Measurements from ENCODE around the gene BMPR1A. TPM values are rescaled to one million over a fixed set of nuclear protein-coding genes. Genes with fewer than 3 reads are reported as not detected.

Gene BMPR1A
- total and polyA plus RNA-seq, 7 experiments from 2014 or later, result 2.1 to 11.3 (median 5.6) TPM

GRCh38 chr10:86813101-86813500 lies 56.7 kb downstream of the BMPR1A start:
- H3K9me3 ChIP-seq (ENCODE audit: control insufficient read depth in 2 of 3, low read length in 3 of 3), result no peaks in the 10 kb centered on the region
- Mint-ChIP-seq H3K27ac (no peak overlapping the region), H3K36me3 (peaks cover 0 to 9% (median 4%) of the 10 kb centered on the region in 5 donors), H3K4me3 (no peak overlapping the region), H3K27me3 (peaks cover 0 to 6% (median 0%) of the 10 kb centered on the region in 5 donors), H3K4me1 (peaks cover 0 to 4% (median 0%) of the 10 kb centered on the region in 7 donors), H3K9me3 (peaks cover 0 to 3% (median 0%) of the 10 kb centered on the region in 11 donors)
- intact Hi-C loops (cut with micrococcal nuclease), result no loop called here
- H3K4me1 ChIP-seq (ENCODE audit: control insufficient read depth in 2 of 2, insufficient read depth in 2 of 2, low read length in 2 of 2), result no peaks in the 10 kb centered on the region
- POLR2A ChIA-PET, result no interaction called here
- no peak overlapping the region for H3K27ac ChIP-seq (ENCODE audit: low read depth, low read length)
- no peak overlapping the region for H3K4me3 ChIP-seq (ENCODE audit: low read length)
- no peak for DNase-seq
- CTCF ChIA-PET, result no interaction called here
- no peak for ATAC-seq
- no peaks in the 10 kb centered on the region for H3K27me3 ChIP-seq (ENCODE audit: control insufficient read depth in 2 of 2, insufficient read depth in 2 of 2, low read length in 2 of 2)
- H3K36me3 ChIP-seq (ENCODE audit: control insufficient read depth in 2 of 3, insufficient read depth in 3 of 3, low read length in 3 of 3), result no peaks in the 10 kb centered on the region

GRCh38 chr10:86813982-86814381 lies 57.6 kb downstream of the BMPR1A start:
- DNase-seq (no peak), ATAC-seq (no peak)
- Histone ChIP-seq H3K9me3 (ENCODE audit: control insufficient read depth in 2 of 3, low read length in 3 of 3) (no peaks in the 10 kb centered on the region), H3K4me1 (ENCODE audit: control insufficient read depth in 2 of 2, insufficient read depth in 2 of 2, low read length in 2 of 2) (no peaks in the 10 kb centered on the region), H3K36me3 (ENCODE audit: control insufficient read depth in 2 of 3, insufficient read depth in 3 of 3, low read length in 3 of 3) (no peaks in the 10 kb centered on the region), H3K27me3 (ENCODE audit: control insufficient read depth in 2 of 2, insufficient read depth in 2 of 2, low read length in 2 of 2) (no peaks in the 10 kb centered on the region), H3K4me3 (ENCODE audit: low read length) (no peak overlapping the region), H3K27ac (ENCODE audit: low read depth, low read length) (no peak overlapping the region)
- H3K27ac Mint-ChIP-seq, result no peak overlapping the region
- peaks cover 0 to 4% (median 0%) of the 10 kb centered on the region in 7 donors for H3K4me1 Mint-ChIP-seq
- ChIA-PET CTCF (no interaction called here), POLR2A (no interaction called here)
- intact Hi-C loops (cut with micrococcal nuclease), result no loop called here
- peaks cover 0 to 3% (median 0%) of the 10 kb centered on the region in 11 donors for H3K9me3 Mint-ChIP-seq
- H3K36me3 Mint-ChIP-seq, result peaks cover 0 to 9% (median 4%) of the 10 kb centered on the region in 5 donors
- peaks cover 0 to 6% (median 0%) of the 10 kb centered on the region in 5 donors for H3K27me3 Mint-ChIP-seq
- no peak overlapping the region for H3K4me3 Mint-ChIP-seq

- peaks cover 0 to 4% (median 0%) of the 10 kb centered on the region in 7 donors for H3K4me1 Mint-ChIP-seq
- intact Hi-C loops (cut with micrococcal nuclease), result no loop called here
- H3K9me3 ChIP-seq (ENCODE audit: control insufficient read depth in 2 of 3, low read length in 3 of 3), result no peaks in the 10 kb centered on the region
- no peak overlapping the region for H3K4me3 Mint-ChIP-seq
- H3K36me3 Mint-ChIP-seq, result peaks cover 0 to 9% (median 4%) of the 10 kb centered on the region in 5 donors
- no peak overlapping the region for H3K27ac Mint-ChIP-seq
- H3K36me3 ChIP-seq (ENCODE audit: control insufficient read depth in 2 of 3, insufficient read depth in 3 of 3, low read length in 3 of 3), result no peaks in the 10 kb centered on the region
- ChIA-PET CTCF (no interaction called here), POLR2A (no interaction called here)
- ATAC-seq, result no peak
- peaks cover 0 to 6% (median 0%) of the 10 kb centered on the region in 5 donors for H3K27me3 Mint-ChIP-seq
- no peaks in the 10 kb centered on the region for H3K27me3 ChIP-seq (ENCODE audit: control insufficient read depth in 2 of 2, insufficient read depth in 2 of 2, low read length in 2 of 2)
- DNase-seq, result no peak
- H3K9me3 Mint-ChIP-seq, result peaks cover 0 to 3% (median 0%) of the 10 kb centered on the region in 11 donors
- no peak overlapping the region for H3K27ac ChIP-seq (ENCODE audit: low read depth, low read length)
- no peak overlapping the region for H3K4me3 ChIP-seq (ENCODE audit: low read length)
- H3K4me1 ChIP-seq (ENCODE audit: control insufficient read depth in 2 of 2, insufficient read depth in 2 of 2, low read length in 2 of 2), result no peaks in the 10 kb centered on the region
These were observed 58.7 kb downstream of the BMPR1A start for GRCh38 chr10:86815035-86815617.

- no peak for DNase-seq
- Histone ChIP-seq H3K27ac (ENCODE audit: low read depth, low read length) (no peak overlapping the region), H3K27me3 (ENCODE audit: control insufficient read depth in 2 of 2, insufficient read depth in 2 of 2, low read length in 2 of 2) (no peaks in the 10 kb centered on the region), H3K4me3 (ENCODE audit: low read length) (no peak overlapping the region), H3K36me3 (ENCODE audit: control insufficient read depth in 2 of 3, insufficient read depth in 3 of 3, low read length in 3 of 3) (no peaks in the 10 kb centered on the region), H3K9me3 (ENCODE audit: control insufficient read depth in 2 of 3, low read length in 3 of 3) (no peaks in the 10 kb centered on the region), H3K4me1 (ENCODE audit: control insufficient read depth in 2 of 2, insufficient read depth in 2 of 2, low read length in 2 of 2) (no peaks in the 10 kb centered on the region)
- intact Hi-C loops (cut with micrococcal nuclease), result no loop called here
- POLR2A ChIA-PET, result no interaction called here
- Mint-ChIP-seq H3K4me3 (no peak overlapping the region), H3K27ac (no peak overlapping the region), H3K36me3 (peaks cover 0 to 13% (median 4%) of the 10 kb centered on the region in 5 donors), H3K27me3 (peaks cover 0 to 6% (median 0%) of the 10 kb centered on the region in 5 donors), H3K4me1 (peaks cover 0 to 8% (median 0%) of the 10 kb centered on the region in 7 donors), H3K9me3 (peaks cover 0 to 3% (median 0%) of the 10 kb centered on the region in 11 donors)
- no peak for ATAC-seq
- CTCF ChIA-PET, result no interaction called here
These were observed 59.2 kb downstream of the BMPR1A start for GRCh38 chr10:86815640-86816039.

- H3K4me1 Mint-ChIP-seq, result peaks cover 0 to 6% (median 0%) of the 10 kb centered on the region in 7 donors
- H3K27me3 ChIP-seq (ENCODE audit: control insufficient read depth in 2 of 2, insufficient read depth in 2 of 2, low read length in 2 of 2), result no peaks in the 10 kb centered on the region
- DNase-seq (no peak), ATAC-seq (no peak)
- peaks cover 0 to 8% (median 0%) of the 10 kb centered on the region in 5 donors for H3K36me3 Mint-ChIP-seq
- H3K27me3 Mint-ChIP-seq, result peaks cover 0 to 4% (median 0%) of the 10 kb centered on the region in 5 donors
- H3K4me3 ChIP-seq (ENCODE audit: low read length), result no peak overlapping the region
- no peaks in the 10 kb centered on the region for H3K4me1 ChIP-seq (ENCODE audit: control insufficient read depth in 2 of 2, insufficient read depth in 2 of 2, low read length in 2 of 2)
- H3K9me3 Mint-ChIP-seq, result no peaks in the 10 kb centered on the region
- ChIA-PET CTCF (no interaction called here), POLR2A (no interaction called here)
- H3K27ac ChIP-seq (ENCODE audit: low read depth, low read length), result no peak overlapping the region
- intact Hi-C loops (cut with micrococcal nuclease), result no loop called here
- no peak overlapping the region for H3K4me3 Mint-ChIP-seq
- no peaks in the 10 kb centered on the region for H3K9me3 ChIP-seq (ENCODE audit: control insufficient read depth in 2 of 3, low read length in 3 of 3)
- H3K36me3 ChIP-seq (ENCODE audit: control insufficient read depth in 2 of 3, insufficient read depth in 3 of 3, low read length in 3 of 3), result no peaks in the 10 kb centered on the region
- H3K27ac Mint-ChIP-seq, result no peak overlapping the region
These were observed 60.8 kb downstream of the BMPR1A start for GRCh38 chr10:86817246-86817645.

GRCh38 chr10:86819567-86819966 lies 63.1 kb downstream of the BMPR1A start:
- CTCF ChIA-PET, result no interaction called here
- no peak for ATAC-seq
- no peaks in the 10 kb centered on the region for H3K36me3 ChIP-seq (ENCODE audit: control insufficient read depth in 2 of 3, insufficient read depth in 3 of 3, low read length in 3 of 3)

GRCh38 chr10:86820509-86820908 lies 64.1 kb downstream of the BMPR1A start:
- H3K4me1 ChIP-seq (ENCODE audit: control insufficient read depth in 2 of 2, insufficient read depth in 2 of 2, low read length in 2 of 2), result no peaks in the 10 kb centered on the region
- Mint-ChIP-seq H3K36me3 (peaks cover 0 to 8% (median 0%) of the 10 kb centered on the region in 5 donors), H3K4me1 (peaks cover 0 to 5% (median 0%) of the 10 kb centered on the region in 7 donors), H3K9me3 (no peaks in the 10 kb centered on the region), H3K4me3 (no peak overlapping the region), H3K27me3 (peaks cover 0 to 4% (median 0%) of the 10 kb centered on the region in 5 donors), H3K27ac (no peak overlapping the region)
- no peaks in the 10 kb centered on the region for H3K36me3 ChIP-seq (ENCODE audit: control insufficient read depth in 2 of 3, insufficient read depth in 3 of 3, low read length in 3 of 3)
- ATAC-seq (no peak), DNase-seq (no peak)
- ChIA-PET POLR2A (no interaction called here), CTCF (no interaction called here)
- no peaks in the 10 kb centered on the region for H3K9me3 ChIP-seq (ENCODE audit: control insufficient read depth in 2 of 3, low read length in 3 of 3)
- H3K4me3 ChIP-seq (ENCODE audit: low read length), result no peak overlapping the region
- H3K27ac ChIP-seq (ENCODE audit: low read depth, low read length), result no peak overlapping the region
- H3K27me3 ChIP-seq (ENCODE audit: control insufficient read depth in 2 of 2, insufficient read depth in 2 of 2, low read length in 2 of 2), result no peaks in the 10 kb centered on the region
- intact Hi-C loops (cut with micrococcal nuclease), result no loop called here

More at GRCh38 chr10:86819567-86819966, 63.1 kb downstream of the BMPR1A start:
- H3K4me3 Mint-ChIP-seq, result no peak overlapping the region
- H3K4me1 Mint-ChIP-seq, result peaks cover 0 to 5% (median 0%) of the 10 kb centered on the region in 7 donors
- H3K36me3 Mint-ChIP-seq, result peaks cover 0 to 8% (median 0%) of the 10 kb centered on the region in 5 donors
- Histone ChIP-seq H3K4me1 (ENCODE audit: control insufficient read depth in 2 of 2, insufficient read depth in 2 of 2, low read length in 2 of 2) (no peaks in the 10 kb centered on the region), H3K27ac (ENCODE audit: low read depth, low read length) (no peak overlapping the region), H3K4me3 (ENCODE audit: low read length) (no peak overlapping the region), H3K9me3 (ENCODE audit: control insufficient read depth in 2 of 3, low read length in 3 of 3) (no peaks in the 10 kb centered on the region), H3K27me3 (ENCODE audit: control insufficient read depth in 2 of 2, insufficient read depth in 2 of 2, low read length in 2 of 2) (no peaks in the 10 kb centered on the region)
- no peaks in the 10 kb centered on the region for H3K9me3 Mint-ChIP-seq
- POLR2A ChIA-PET, result no interaction called here
- intact Hi-C loops (cut with micrococcal nuclease), result no loop called here
- H3K27ac Mint-ChIP-seq, result no peak overlapping the region
- H3K27me3 Mint-ChIP-seq, result peaks cover 0 to 4% (median 0%) of the 10 kb centered on the region in 5 donors
- DNase-seq, result no peak
